Ovary (tissue), 9 donors: ENCODE measurements around the gene HOXC9. TPM values are rescaled to one million over a fixed set of nuclear protein-coding genes. Genes with fewer than 3 reads are reported as not detected.

Source experiments
- DNase-seq, 5 donors: peaks; one replicate each; pipeline ENCODE4 v3.0.0-alpha.2; 2019 to 2020
- H3K27ac ChIP-seq, 2 donors: fragments of 200-600 bp; one replicate each; pipeline versions ENCODE4 v1.5.1 to v1.8.0; 2019 to 2022
- H3K27me3 ChIP-seq: fragments of 200-600 bp; one replicate; pipeline ENCODE4 v1.8.0; 2022
- H3K36me3 ChIP-seq: fragments of 200-600 bp; sonication (generic); one replicate; pipeline ENCODE4 v1.5.1; 2019
- H3K4me1 ChIP-seq: one replicate; pipeline ENCODE4 v1.8.1; 2013; ENCODE audit warnings: mild to moderate bottlenecking, moderate library complexity; ENCODE audit not compliant: insufficient read depth
- H3K4me3 ChIP-seq: fragments of 200-600 bp; sonication (generic); one replicate; pipeline ENCODE4 v1.5.1; 2017
- H3K9me3 ChIP-seq, 2 donors: fragments of 200-600 bp in 1 of 2; sonication (generic) in 1 of 2; one replicate each; pipeline versions ENCODE4 v1.5.1 to v1.8.1; 2013 to 2019; ENCODE audit warnings: mild to moderate bottlenecking in 1 of 2, moderate library complexity in 1 of 2
- CTCF ChIP-seq, 3 donors: fragments of 450-650 bp in 2 of 3; fragments of 200-600 bp in 1 of 3; IDR thresholded peaks; one replicate each; pipeline versions ENCODE4 v1.5.1 to v1.8.0; 2016 to 2022; ENCODE audit warnings: antibody characterized with exemption in 3 of 3, mild to moderate bottlenecking in 1 of 3
- EP300 ChIP-seq: sonication (generic); formaldehyde crosslinking; IDR thresholded peaks from one replicate; pipeline ENCODE4 v1.6.1; 2017; ENCODE audit warnings: antibody characterized with exemption
- POLR2A ChIP-seq: fragments of 450-650 bp; IDR thresholded peaks from one replicate; pipeline ENCODE4 v1.6.1; 2017; ENCODE audit warnings: antibody characterized with exemption, mild to moderate bottlenecking, moderate library complexity
- WGBS, 3 donors: extraction: QIAGEN DNeasy Blood & Tissue Kit in 1 of 3; methylation state at CpG; one replicate each; pipeline versions ENCODE4 v1.1.5 to v1.1.7; 2013 to 2017; 5-methylcytosine and 5-hydroxymethylcytosine counted together
- intact Hi-C, 4 donors: fragments of 100-400 bp; cut with DNase I; formaldehyde crosslinking; loops; one replicate each; pipeline versions ENCODE4 v1.11.0 to v1.15.1; 2022 to 2023
- polyA plus RNA-seq, 2 donors: library from polyadenylated mRNA; stranded (reverse); fragments of 200-250 nt in 1 of 2; fragments of 350-450 nt in 1 of 2; fragmentation: Illumina TruSeq in 1 of 2; extraction: RNeasy Lipid Tissue Mini Kit (QIAGEN cat#74804) in 1 of 2; gene quantifications; one replicate each; pipeline ENCODE4 v1.2.3, GENCODE V29; 2013 to 2014
- total RNA-seq, 7 donors: library from RNA; depleted of rRNA in 2 of 7; stranded (reverse); fragments of >200 nt in 2 of 7; fragmentation: NEBNext Ultra II Directional in 3 of 7; extraction: Animal tissue kit (Norgen Biotek cat#: 25700) in 3 of 7; gene quantifications; one replicate each; pipeline versions ENCODE4 v1.1.0 to v1.2.4, GENCODE V29; 2016 to 2023
- donor health status: DM: no; HTN: no; CAD: no; lungs with moderate emphysema.
- donor health status: DM: no; HTN: no; CAD: no.
- donor health status: Bipolar disorder and iron deficiency.
- donor health status: DM: yes; HTN: yes; CAD: no.
- donor health status: DM: no; HTN: no; CAD: no.
- donor health status: DM: yes; HTN: yes; CAD: no.

HOXC9 gene
- total and polyA plus RNA-seq, 9 donors = 0.26 to 15.0 (median 1.9) TPM; not detected in 1

- intact Hi-C loops = no loop called here
These were observed 44.8 kb upstream of the HOXC9 start for GRCh38 chr12:53955036-53955775.

GRCh38 chr12:53955776-53956250 is 44.1 kb upstream of the HOXC9 start:
- Histone ChIP-seq H3K4me1 (peaks cover 4% of the 10 kb centered on the region), H3K9me3 (no peaks in the 10 kb centered on the region), H3K27me3 (peaks cover 11% of the 10 kb centered on the region), H3K27ac (no peak overlapping the region), H3K36me3 (no peaks in the 10 kb centered on the region), H3K4me3 (no peak overlapping the region)
- 7 to 12% (median 8%) methylated on average over 10 of the region's 10 CpGs for WGBS, 3 donors
- TF ChIP-seq POLR2A (no peak), CTCF (IDR thresholded peaks at IDR 0.05) (no peak), EP300 (no peak)
- intact Hi-C loops = no loop called here
- DNase-seq = no peak

More at GRCh38 chr12:53955036-53955775, 44.8 kb upstream of the HOXC9 start:
- H3K9me3 ChIP-seq = no peaks in the 10 kb centered on the region
- TF ChIP-seq CTCF (IDR thresholded peaks at IDR 0.05) = no peak
- TF ChIP-seq POLR2A = no peak
- no peak for TF ChIP-seq EP300
- H3K27me3 ChIP-seq = peaks cover 16% of the 10 kb centered on the region
- H3K4me3 ChIP-seq = no peak overlapping the region
- H3K36me3 ChIP-seq = no peaks in the 10 kb centered on the region
- 3 to 4% (median 3%) methylated on average over 38 to 86 of the region's 86 CpGs for WGBS, 3 donors
- peaks cover 4% of the 10 kb centered on the region for H3K4me1 ChIP-seq
- no peak overlapping the region for H3K27ac ChIP-seq
- DNase-seq = no peak

GRCh38 chr12:53956251-53956887 is 43.6 kb upstream of the HOXC9 start:
- peaks cover 3% of the 10 kb centered on the region for H3K4me1 ChIP-seq
- H3K4me3 ChIP-seq = no peak overlapping the region
- H3K27me3 ChIP-seq = peaks cover 11% of the 10 kb centered on the region
- H3K9me3 ChIP-seq = no peaks in the 10 kb centered on the region
- no peaks in the 10 kb centered on the region for H3K36me3 ChIP-seq
- intact Hi-C loops = no loop called here
- WGBS, 3 donors = 7 to 17% (median 12%) methylated on average over 25 of the region's 25 CpGs
- H3K27ac ChIP-seq = no peak overlapping the region
- DNase-seq = no peak
- TF ChIP-seq EP300 = no peak
- TF ChIP-seq CTCF (IDR thresholded peaks at IDR 0.05) = no peak
- TF ChIP-seq POLR2A = no peak

- DNase-seq = no peak
- WGBS, 3 donors = 14 to 27% (median 24%) methylated on average over 11 of the region's 11 CpGs
- no peak for TF ChIP-seq CTCF (IDR thresholded peaks at IDR 0.05)
- TF ChIP-seq EP300 = no peak
- intact Hi-C loops = no loop called here
- Histone ChIP-seq H3K9me3 (no peaks in the 10 kb centered on the region), H3K27ac (no peak overlapping the region), H3K36me3 (no peaks in the 10 kb centered on the region), H3K4me1 (peaks cover 2% of the 10 kb centered on the region), H3K27me3 (peaks cover 11% of the 10 kb centered on the region), H3K4me3 (no peak overlapping the region)
These were observed 42.9 kb upstream of the HOXC9 start for GRCh38 chr12:53956914-53957536.
